IPS-18c (cell line): ENCODE data around the gene IQCN.

Experiments
- H3K4me3 ChIP-seq: 2 replicates; pipeline ENCODE4 v1.7.0; 2013; ENCODE audit warnings: low read depth, mild to moderate bottlenecking, low read length, moderate library complexity; ENCODE audit not compliant: insufficient read depth
- H3K9me3 ChIP-seq: one replicate; pipeline ENCODE4 v1.6.1; 2013; ENCODE audit warnings: mild to moderate bottlenecking, low read length, moderate library complexity; ENCODE audit not compliant: control insufficient read depth, insufficient read depth

IQCN gene

DNA sequence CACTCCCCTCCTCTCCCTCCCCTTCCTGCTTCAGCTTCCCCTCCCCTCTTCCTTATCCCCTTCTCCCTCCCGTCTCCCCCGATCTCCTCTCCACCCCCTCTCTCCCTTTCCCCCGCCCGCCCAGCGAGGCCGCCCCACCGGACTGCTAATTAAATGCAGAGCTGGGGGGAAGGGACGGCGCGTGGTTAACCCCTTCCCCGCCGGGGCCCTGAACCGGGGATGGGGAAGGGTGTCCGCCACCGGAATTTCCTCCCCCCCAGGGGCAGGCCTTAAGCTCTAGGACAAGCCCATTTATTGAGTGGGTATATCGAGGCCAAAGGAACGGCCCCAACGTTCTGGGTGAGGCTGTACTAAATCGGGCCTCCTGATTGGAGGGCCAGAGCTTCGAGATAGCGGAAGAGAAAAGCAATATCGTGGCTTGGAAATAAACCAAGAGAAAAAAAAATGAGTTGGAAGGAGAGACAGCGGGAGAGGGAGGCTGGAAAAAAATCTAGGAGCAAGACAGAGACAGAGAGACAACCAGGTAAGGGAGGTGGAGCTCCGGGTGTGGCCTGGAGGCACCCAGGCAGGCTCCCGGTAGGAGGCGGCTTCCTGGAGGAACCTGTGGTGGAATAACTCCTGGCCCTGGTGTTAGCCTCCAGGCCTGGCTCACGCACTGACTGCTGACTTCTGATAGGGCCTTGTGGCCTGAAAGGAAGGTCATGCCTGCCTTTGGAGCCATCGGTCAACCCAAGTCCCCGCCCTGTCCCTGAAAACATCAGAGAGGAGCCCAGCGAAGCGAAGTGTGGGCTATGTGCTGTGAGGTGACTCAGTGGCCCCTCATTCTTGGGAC is 18.8 kb upstream of the IQCN start:
- peak overlapping the region; percentile 76 for H3K4me3 ChIP-seq
- peaks cover 2% of the 10 kb centered on the region for H3K9me3 ChIP-seq

DNA sequence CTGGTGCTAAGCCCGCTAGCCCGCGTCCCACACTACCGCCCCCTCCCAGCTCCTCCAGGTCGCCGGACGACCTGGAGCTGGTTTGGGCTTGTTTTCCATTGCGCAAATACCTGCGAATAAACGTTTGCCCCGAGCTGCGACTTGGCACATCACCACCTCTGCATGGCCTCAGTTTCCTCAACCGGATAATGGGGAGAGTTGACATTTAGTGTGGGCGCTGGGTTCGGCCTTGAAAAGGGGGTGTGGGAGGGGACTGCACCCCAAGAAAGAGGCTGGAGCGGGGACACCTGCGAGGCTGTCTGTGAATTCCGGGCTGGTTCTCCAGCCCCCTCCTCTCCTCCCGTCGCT is 18.2 kb upstream of the IQCN start:
- peak overlapping the region; percentile 76 for H3K4me3 ChIP-seq
- peaks cover 2% of the 10 kb centered on the region for H3K9me3 ChIP-seq

DNA sequence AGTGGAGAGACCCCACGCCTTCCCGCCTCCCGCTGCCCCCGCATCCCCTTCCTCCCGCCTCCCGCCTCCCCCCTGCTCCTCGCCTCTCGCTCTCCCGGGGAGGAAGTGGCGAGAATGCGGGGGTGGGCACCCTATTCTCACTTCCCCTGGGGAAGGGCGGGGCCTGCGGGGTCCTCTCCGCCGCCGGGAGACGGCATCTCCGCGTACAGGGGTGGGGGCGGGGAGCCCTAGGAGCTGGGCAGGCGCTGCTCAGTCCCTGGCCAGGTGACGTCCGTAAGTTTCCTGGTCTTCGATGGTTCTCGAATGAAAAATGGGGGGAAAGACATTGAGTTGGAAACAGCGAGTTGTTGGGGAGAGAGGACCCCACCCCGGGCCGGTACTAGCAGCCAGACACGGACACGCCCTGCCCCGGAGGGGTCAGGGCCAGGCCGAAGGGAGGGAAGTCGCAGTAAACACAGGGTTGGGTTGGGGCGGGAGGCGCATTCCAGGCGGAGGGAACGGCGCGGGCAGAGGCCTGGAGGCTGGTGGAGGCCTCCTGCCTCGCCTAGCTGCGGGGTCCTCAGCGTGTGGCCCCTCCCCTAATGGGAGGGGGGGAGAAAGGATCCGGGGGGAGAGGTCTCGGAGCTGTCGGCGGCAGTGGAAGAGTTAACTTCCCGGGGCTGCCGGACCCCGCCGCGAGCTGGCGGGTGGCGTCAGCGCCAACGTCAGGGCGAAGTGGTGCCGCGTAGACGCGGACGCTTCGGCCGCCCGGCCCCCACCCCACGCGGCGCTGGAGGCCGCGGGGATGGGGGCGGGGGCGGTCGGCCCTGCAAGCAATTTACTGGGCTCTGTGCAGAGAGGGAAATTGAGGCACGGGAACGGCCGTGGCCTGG is 17.6 kb upstream of the IQCN start:
- Histone ChIP-seq H3K9me3 (peaks cover 4% of the 10 kb centered on the region), H3K4me3 (peak overlapping the region; percentile 76)

DNA sequence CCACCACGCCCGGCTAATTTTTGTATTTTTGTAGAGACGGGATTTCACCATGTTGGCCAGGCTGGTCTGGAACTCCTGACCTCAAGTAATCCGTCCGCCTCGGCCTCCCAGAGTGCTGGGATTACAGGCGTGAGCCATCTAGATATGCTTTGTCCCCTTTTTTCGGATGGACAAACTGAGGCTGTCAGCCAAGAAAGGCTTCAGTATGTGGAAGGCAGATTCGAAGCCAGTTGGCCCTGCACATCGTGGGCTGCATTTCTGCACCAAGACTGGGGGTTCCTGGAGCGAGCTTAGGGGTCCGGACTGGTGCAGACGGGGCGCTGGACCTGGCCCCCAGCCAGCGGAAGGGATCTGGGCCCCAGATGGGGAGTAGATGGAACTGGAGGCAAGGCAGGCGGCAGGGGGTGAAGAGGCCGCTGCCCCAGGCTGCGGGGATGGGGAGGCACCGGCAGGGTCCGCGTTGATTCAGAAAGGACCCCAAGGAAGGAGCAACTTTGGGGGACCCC is 16.8 kb upstream of the IQCN start:
- Histone ChIP-seq H3K4me3 (peak overlapping the region; percentile 76), H3K9me3 (peaks cover 4% of the 10 kb centered on the region)

DNA sequence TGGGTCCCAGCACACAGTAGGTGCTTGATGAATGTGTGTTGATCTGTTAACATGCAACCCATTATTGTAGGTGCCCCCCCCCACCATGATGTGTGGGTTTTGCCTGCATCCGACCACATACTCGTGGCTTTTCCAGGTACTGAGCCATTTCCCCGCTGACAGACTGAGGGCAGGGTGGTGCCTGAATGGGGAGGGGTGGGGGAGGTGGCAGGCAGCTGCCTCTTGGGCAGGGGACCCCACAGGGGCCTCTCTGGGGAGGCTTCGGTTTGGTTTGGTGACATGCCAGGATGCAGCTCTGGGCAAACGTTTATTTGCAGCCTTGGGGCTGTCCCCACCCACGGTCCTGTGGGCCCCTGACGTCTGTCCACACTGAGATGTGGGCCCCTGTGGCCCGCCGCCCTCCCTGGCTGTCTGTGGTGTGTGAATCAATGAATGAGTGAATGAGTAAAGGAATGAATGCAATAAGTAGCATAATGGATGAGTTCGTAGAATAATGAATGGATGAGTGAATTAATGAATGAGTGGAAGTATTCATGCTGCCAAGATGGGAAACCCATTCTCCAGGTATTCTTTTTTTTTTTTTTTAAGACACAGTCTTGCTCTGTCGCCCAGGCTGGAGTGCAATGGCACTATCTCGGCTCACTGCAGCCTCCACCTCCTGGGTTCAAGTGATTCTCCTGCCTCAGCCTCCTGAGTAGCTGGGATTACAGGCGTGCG is 16.2 kb upstream of the IQCN start:
- Histone ChIP-seq H3K9me3 (peaks cover 4% of the 10 kb centered on the region), H3K4me3 (no peak overlapping the region)

DNA sequence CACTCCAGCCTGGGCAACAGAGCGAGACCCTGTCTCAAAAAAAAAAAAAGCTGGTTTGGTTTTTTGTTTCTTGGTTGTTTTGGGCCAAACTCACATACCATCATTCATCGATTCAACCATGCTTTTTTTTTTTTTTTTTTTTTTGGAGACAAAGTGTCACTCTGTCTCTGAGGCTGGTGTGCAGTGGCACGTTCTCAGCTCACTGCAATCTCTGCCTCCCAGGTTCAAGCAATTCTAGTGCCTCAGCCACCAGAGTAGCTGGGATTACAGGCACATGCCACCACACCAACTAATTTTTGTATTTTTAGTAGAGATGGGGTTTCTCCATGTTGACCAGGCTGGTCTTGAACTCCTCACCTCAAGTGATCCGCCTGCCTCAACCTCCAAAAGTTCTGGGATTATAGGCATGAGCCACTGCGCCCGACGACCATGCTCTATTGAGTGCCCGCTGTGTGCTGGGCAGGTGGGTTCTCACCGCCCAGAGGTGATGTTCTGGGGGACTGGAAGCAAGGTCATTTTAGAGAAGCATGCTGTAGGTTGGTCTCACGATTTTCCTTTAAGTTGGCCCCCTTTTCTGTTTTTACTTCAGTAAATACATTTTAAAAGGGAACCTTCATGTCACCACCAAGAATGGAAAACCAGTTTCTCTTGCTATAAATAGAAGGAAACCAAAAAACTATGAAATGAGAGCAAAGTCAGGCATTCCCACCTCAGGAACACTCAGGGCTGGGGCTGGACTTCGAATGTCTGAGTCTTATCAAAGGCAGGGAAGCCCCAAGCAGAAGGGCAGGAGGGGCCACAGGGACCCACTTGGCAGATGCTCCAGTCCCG is 15.4 kb upstream of the IQCN start:
- no peak overlapping the region for H3K4me3 ChIP-seq
- H3K9me3 ChIP-seq, result peaks cover 4% of the 10 kb centered on the region

DNA sequence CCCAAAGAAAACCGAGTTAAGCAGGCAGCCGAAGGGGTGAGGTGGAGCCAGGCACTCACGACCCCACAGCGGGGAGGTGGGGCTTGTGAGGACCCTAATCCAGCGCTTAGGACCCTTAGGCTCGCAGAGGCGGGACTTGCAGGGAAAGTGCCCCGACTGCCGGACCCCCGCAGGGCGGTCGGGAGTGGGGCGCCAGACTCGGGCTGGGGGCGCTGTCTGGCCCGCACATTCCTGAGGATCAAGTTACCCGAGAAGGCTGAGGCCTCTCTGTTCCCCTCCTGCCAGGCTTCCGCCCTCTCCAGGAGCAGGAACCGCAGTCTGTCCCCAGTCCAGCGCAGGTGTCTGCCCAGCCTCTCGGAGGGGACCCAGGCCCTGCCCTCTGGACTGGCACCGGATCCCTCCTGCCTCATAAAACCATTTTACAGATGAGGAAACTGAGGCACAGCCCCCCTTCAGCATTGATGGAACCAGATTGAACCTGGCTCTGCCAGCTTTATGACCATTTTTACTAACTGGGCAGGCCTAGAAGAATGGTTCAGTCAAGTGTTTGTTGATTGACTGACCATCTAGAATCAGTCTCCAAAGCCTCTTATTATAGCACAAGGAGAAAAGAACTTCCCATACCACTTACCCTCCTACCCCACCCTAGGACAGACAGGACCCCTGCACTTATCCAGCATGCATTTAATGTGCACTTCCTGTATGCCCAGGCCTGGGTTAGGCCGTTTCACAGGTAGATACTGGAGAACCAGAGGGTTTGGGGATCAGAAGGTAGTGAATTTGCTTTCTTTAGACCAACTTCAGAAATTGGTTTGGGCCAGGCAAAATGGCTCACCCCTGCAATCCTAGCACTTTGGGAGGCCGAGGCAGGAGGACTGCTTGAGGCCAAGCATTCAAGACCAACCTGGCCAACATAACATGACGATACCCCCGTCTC is 13.9 kb upstream of the IQCN start:
- Histone ChIP-seq H3K4me3 (peak overlapping the region; percentile 40), H3K9me3 (peaks cover 4% of the 10 kb centered on the region)

DNA sequence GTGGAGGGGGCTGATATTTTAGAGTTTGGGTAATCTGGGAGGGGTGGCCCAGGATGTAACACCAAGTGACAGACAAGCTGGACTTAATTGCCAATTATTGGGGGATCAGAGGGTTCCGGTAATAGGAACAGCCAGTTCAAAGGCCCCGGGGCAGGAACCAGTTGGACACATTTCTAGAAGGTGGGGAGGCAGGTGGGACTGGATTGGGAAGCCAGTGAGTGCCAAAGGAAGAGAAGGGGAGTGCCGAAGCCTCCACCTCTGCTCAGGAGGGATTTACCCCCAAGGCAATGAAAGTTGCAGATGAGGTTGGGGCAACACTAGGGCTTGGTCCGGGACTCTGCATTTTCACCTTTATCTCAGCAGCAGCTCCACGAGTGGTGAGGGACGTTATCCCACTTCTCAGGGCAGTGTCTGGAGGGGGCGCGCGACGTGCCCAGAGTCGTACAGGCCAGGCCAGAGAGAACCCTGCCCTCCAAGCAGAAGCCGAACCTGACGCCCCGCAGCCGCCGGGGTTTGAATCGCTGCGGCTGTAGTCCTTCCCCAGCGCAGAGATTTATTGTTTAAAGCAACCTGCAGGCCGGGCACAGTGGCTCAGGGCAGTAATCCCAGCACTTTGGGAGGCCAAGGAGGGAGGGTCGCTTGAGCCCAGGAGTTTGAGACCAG is 12.9 kb upstream of the IQCN start:
- Histone ChIP-seq H3K9me3 (peaks cover 4% of the 10 kb centered on the region), H3K4me3 (peak overlapping the region; percentile 40; the same call in 1 of the 2 replicates)

DNA sequence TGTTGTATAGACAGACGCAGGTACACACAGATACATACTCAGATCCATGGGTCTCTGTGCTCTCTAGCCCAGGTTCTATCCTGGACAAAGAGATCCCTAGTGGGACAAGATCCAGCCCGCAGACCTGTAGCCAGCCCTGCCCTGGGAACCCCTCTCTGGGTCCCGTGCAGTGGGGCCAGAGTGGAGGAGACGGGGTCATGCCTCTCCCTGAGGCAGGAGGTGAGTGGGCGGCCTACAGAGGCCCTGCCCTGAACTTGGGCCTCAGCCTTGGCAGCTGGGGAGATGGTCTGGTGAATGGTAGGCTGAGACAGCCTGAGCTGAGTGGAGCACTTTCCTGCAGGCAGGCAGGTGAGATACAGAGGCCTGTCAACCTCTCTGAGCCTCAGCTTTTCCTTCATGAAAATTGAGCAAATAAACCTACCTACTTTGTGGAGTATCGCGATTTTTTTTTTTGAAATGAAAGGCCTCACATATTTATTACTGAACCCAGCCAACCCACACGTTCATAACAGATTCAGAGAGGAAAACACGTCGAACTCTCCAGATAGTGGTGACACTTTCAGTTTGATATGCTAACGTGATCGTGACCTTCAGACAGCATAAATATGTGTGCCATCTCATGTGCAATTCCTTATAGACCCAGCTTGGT is 10.6 kb upstream of the IQCN start:
- Histone ChIP-seq H3K4me3 (no peak overlapping the region), H3K9me3 (peaks cover 2% of the 10 kb centered on the region)

DNA sequence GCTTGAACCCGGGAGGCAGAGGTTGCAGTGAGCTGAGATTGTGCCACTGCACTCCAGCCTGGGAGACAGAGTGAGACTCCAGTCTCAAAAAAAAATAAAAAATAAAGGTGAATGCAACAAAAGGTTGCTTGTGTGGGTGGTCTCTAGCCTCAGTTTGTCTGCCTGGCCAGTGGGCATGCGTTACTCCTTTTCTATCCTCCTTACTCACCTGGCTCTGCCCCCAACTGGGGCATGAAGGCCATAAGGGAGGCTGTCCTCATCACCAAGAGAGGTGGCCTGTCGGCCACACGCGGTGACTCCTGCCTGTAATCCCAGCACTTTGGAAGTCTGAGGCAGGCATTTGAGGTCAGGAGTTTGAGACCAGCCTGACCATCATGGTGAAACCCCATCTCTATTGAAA is 9.1 kb upstream of the IQCN start:
- Histone ChIP-seq H3K4me3 (no peak overlapping the region), H3K9me3 (peaks cover 2% of the 10 kb centered on the region)

DNA sequence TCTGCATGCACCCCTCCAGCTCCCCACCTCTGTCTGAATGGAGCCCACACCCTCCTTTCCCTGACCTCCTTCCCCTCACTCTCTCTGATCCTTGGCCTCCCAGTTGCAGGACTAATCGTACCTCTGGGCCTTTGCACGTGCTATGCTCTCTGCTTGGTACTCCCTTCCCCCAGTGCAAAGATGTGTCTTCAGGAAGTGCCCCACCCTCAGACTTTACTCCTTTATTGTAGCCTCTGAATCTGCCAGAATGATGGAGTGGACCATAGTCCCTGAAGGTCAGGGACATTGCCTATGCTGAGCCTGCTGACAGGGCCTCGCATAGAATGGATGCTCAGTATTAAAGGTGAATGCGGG is 8.5 kb upstream of the IQCN start:
- Histone ChIP-seq H3K4me3 (peak overlapping the region; percentile 57), H3K9me3 (peaks cover 2% of the 10 kb centered on the region)

DNA sequence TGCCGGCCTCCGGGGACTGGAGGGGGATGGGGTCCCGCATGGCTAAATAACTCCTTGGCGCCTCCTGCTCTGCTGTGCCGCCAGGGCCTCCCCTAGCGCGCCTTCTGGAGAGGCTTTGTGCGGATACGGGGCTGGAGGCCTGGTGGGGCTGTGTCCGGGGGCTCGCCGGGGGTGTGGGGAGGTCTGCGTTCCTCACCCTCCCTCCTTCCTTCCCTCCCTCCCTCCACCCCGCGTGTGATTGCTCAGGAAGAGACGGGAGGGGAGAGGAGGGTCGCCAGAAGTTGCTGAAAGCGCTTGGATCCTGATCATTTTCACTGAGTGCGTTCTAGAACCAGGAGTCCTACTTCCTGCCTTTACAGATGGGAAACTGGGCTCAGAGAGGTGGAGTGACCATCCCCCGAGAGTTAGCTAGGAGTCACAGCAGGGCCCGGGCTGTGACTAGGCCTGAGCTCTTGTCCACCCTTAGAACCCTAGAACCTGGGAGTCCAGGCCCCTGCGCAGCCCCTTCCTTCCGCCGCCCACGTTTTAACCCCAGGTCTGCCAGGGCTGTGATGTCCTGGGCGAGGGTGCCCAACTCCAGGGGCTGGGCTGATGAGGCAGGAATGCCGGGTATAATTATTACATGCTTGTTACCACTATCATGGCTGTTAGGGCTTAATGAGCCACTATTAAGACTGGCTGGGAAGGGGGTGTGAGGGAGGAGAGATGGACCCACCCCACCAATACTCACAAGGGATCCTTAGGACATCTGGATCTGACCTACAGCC is 8.0 kb upstream of the IQCN start:
- Histone ChIP-seq H3K4me3 (peak overlapping the region; percentile 57), H3K9me3 (peaks cover 2% of the 10 kb centered on the region)

DNA sequence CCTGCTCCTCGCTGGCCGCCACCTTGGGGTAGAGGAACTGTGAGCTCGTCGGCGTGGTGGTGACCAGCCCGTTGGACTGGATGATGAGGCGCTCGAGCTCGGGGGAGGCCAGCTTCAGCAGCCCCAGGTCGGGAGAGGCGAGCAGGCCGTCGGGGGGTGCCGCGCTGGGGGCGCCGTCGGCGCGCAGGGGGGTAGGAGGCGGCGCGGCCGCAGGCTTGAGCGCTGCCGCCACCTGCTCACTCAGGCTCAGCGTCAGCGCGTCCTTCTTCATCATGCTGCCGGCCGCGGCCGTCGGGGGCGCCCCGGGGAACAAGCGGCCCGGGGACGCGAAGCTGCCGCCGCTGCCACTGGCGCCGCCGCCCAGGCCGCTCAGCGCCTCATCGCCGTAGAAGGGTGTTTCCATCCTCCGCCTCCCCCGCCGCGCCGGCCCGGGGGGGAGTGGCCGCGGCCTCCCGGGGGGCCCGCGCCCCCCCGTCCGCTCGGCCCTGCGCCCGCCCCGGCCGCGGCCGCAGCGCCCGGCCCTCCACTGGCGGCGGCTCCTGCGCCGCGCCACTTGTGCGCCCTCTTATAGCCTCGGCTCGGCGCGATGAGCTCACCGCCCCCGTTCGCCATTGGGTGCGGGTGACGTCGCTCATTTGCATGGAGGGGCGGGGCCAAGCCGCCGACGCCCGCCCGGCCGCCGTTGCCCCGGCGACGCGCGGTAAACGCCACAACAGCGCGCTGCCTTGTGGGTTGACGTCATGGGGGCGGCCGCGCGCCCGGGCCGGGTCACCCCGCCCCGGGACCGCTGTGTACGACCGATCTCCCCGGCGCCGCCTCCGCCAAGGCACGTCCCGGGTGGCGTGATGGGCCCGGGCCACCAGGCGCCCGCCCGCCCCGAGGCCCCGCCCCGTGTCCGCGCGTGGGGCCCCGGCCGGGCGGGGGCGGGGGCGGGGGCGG is 7.1 kb upstream of the IQCN start, which contains the start of gene JUND:
TSS of gene JUND (minus strand) at position 541 of the 939 bp plus-strand sequence. CDS start at position 403, 138 bp downstream.
- H3K9me3 ChIP-seq, result no peaks in the 10 kb centered on the region
- H3K4me3 ChIP-seq, result peak within 1 kb of the TSS; percentile 91
